ENCODE data around the gene ARHGEF11.

DNA sequence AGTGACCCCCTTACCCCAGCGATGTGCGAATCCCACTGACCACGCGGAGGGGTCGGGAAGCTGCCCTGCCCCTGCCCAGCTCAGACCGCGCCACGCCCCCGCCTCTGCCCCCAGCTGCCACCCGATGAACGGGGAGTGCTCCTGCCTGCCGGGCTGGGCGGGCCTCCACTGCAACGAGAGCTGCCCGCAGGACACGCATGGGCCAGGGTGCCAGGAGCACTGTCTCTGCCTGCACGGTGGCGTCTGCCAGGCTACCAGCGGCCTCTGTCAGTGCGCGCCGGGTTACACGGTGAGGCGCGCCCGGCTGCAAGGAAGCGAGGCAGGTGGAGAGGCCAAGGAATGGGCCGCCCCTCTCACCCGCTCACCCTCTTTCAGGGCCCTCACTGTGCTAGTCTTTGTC lies 137.0 kb downstream of the ARHGEF11 start:
- TF ChIP-seq CTCF (IDR thresholded peaks at IDR 0.05; ENCODE audit: borderline replicate concordance, extremely low read depth, low read length, poor library complexity, severe bottlenecking): no peak
- TF ChIP-seq EZH2 (IDR thresholded peaks at IDR 0.05; ENCODE audit: borderline replicate concordance, low read depth, low read length, severe bottlenecking): no peak

Measured in DND-41 (cell line).